ENCODE data around the gene PACSIN3.

The PACSIN3 gene

DNA sequence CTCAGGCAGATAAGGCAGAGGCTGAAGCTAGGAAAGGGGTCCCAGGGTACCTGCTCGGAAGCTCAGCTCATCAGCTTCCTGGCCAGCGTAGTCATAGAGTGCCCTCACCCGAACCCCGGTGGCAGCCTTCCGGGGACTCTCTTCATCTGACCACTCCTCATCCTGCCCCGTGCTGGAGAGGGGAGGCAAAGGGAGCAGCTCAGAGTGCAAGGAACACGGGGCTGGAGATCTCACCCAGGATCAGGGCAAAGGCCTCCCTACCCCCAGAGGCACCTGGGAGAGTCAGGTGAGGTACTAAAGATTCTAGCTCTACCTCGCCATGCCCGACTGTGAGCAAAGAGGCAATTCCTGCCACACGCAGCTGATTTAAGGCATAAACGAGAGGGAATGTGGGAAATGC is 7.9 kb downstream of the PACSIN3 start:
- intact Hi-C loops (cut with DNase I) = no loop called here
- peak in 1 of 10 donors; percentile 70 for DNase-seq

DNA sequence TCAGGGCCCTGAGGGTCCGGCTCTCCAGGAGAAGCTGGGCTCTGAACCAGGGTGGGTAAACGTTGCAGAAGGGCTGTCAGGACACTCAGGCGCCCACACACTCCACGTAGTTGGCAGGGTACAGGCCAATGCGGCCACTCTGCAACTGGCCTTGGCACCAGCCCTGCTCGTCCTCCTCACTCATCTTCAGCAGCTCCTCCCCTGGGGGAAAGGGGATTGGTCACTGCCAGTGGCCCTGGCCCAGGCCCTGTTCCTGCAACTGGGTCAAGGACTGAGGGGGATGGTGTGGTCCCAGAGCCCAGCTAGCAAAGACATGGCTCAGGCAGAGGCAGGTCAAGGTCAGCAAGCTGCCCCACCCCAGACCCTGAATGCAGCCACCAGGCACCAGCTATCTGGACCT is 8.4 kb downstream of the PACSIN3 start:
- intact Hi-C loops (cut with DNase I) = loop anchor here (1.0 to 2.0 kb wide), 4 partner anchors 37 to 177 kb away; partner anchors contain the start of genes ACP2 and DDB2
- DNase-seq = peak in 1 of 10 donors; percentile 88

DNA sequence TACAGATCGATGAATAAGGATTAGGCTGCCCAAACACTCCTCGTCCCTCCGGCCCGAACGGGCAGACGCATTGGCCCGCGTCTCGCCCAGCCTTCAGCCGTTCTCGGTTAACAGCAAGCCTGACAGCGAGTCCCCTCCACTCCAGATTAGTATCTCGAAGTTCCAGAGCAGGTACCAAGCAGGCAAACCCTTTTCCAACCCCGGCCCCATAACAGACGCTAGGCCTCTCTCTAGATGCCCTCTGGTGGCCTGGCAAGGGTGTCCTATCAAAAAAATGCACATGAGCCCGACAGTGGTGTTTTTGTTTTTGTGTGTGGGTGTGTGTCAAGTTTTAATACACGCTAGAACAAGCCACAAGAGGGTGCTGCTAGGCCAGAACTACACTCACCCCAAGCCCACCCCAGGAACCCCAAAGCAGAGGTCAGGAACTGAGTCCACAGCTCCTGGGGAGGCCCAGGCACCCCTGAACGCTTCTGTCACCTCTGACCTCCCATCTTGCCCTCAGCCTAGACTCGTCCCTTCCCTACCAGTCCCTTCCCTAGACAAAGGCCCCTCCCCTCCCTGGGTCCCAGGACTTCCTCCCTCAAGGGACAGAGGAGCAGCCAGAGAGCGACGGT is 8.9 kb downstream of the PACSIN3 start:
- DNase-seq = peak in 8 of 10 donors; percentile 49 to 93 (median 72)
- intact Hi-C loops (cut with DNase I) = loop anchor here (1.0 to 2.0 kb wide), 4 partner anchors 37 to 178 kb away; partner anchors contain the start of genes ACP2 and DDB2

DNA sequence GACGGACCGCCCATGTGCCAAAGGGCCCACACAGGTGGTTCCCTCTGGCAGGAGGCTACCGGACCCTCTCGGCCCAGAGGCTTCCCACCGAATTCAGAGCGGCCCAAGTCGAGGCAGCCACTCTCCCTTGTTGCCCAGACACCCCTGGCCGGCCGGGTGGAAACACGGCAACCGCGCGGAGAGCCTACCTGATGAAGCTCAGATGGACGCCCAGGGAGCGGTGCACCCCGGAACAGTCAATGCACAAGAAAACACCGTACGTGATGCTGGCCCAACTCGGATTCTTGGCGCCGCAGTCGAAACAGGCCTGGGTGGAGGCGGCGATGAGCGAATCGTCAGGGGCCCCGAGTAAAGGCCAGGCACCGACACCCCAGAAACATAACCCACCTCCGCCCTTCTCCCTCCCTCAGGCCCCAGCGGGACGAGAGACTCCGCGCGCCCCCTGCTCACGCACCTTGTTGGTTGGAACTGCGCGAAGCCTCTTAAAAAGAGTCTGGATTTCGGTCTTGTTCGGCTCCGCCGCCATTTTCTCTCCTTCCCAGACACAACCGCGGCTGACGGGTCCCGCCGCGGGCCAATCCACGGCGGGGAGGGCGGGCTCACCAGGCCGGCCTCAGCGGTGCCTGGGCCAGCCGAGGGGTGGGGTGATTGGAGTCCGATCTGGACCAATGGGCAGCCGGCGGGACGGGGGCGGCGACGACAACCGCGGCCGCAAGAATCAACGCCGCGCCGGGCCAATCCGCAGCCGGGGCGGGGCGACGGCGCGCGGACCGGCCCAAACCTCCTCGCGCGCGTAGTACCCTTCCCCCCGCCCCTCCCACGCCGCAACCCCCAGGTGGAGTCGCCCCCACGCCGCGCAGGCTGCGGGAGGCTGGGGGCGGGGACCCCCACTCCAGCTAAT is 9.7 kb downstream of the PACSIN3 start, which contains the start of gene ARFGAP2:
ARFGAP2 (minus strand) TSS at position 552 of the 901 bp plus-strand sequence; CDS start at position 526, 26 bp downstream.
- peak; percentile 94 to 100 (median 98) for DNase-seq
- intact Hi-C loops (cut with DNase I) = loop anchor here (1.0 to 2.0 kb wide), 4 partner anchors 38 to 179 kb away; partner anchors contain the start of genes ACP2 and DDB2

DNA sequence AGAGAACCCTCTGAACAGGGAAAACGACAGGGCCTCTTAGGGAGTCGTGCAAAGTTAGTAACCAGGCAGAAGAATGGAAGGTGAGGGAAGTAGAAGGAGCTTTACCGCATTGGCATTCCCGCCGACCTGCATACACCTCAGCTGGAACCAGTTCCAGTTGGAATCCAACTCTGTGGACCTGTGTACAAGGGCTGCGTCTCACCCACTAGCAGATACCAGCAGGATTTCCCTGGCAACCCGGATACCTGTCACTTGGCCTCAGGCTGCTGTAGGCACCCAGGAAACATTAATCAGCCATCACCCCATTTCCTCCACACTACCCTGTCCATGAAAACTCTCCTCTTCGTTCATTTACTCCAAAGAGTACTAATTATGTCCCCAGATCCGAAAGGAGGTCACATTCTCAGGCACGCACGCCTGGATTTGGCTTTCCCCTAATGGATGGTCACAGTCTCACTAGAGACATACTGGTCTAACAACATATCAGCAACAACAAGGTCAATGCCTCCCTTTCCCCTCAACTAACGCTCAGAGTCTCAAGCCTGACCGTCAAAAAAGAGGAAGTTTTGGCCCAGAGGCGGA is 10.4 kb downstream of the PACSIN3 start:
- no peak for DNase-seq
- intact Hi-C loops (cut with DNase I) = loop anchor here (2.0 kb wide), 2 partner anchors 39 to 73 kb away; partner anchors contain the start of genes ACP2 and DDB2

DNA sequence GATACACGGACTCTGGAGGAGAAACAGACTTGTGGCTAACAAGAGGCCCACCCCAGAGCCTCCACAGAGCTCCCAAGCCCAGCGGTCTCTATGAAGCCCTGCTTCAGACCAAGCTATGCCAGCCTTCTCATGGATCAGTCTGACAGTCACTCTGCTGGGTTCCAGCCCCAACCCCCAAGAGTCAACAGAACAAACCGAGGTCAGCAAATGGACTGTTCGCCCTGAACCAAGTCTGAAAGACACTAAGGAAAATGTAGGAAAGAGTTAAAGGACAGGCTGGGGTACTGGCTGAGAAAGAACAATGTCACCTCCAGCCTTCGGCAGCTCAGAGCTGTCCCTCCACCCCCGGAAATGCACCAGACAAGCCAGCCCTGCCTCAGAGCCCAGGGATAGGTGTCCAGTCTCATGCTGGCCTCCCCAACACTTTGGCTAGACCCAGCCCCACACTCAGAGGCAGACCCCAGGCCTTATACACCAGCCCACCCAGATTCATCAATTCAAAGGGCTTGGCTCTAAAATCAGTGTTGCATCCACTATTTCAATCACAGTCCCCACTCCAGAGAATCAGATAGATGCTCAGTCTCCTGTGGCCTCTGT is 13.4 kb downstream of the PACSIN3 start:
- DNase-seq = peak in 1 of 10 donors; percentile 55
- intact Hi-C loops (cut with DNase I) = no loop called here

DNA sequence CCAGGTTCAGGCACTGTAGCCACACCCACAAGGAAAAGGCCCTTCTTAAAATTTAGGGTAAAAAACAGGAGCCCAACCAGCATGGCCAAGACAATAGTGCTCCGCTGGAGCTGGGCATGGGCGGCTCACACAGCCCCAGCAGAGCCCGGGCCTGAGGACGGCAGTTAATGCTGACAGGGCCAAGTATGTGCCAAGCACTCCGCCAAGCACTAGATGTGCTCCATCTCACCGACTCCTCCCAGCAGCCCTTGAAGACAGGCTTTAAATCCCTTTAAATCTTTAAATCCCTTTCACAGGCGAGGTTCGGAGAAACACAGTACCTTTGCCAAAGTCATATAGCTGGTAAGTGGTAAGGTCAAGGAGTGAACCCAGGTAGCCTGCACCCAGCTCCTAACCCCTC is 14.4 kb downstream of the PACSIN3 start:
- DNase-seq = peak in 2 of 10 donors; percentile 20 to 80
- intact Hi-C loops (cut with DNase I) = no loop called here

DNA sequence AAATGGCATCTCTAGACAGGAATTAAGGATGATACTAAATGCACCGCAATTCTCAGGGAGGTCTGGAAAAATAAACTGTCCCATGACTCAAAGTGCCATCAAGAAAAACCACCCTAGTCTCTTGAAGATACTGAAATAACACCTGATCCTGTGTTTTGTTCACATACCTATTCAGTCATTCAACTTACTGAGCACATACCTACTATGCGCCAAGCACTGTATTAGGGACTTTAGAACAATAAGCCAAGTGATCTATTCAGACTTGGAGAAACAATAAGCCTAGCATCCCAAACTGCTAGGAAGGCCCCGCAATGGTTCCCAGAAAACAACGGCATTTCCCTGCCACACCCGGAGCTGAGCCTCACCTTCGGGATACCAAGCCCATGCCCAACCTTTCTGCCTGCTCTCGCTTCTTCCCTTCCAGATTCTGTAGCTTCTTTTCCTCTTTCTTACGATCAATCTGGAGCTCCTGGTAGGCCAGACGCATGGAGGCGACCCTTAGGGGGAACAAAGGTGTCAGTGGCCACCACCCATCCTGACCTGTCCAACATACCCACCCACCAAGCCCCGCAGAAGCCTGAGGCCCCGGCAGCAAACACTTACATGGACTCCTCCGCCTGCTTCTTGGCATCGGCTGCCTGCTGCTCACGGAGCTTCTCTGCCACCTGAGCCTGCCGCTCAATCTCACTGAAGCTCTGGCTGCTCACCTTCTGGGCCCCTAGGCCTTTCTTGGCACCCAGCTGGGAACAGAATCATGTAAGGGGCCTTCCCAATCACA is 15.0 kb downstream of the PACSIN3 start:
- peak in 3 of 10 donors; percentile 8 to 71 (median 40) for DNase-seq
- intact Hi-C loops (cut with DNase I) = no loop called here

DNA sequence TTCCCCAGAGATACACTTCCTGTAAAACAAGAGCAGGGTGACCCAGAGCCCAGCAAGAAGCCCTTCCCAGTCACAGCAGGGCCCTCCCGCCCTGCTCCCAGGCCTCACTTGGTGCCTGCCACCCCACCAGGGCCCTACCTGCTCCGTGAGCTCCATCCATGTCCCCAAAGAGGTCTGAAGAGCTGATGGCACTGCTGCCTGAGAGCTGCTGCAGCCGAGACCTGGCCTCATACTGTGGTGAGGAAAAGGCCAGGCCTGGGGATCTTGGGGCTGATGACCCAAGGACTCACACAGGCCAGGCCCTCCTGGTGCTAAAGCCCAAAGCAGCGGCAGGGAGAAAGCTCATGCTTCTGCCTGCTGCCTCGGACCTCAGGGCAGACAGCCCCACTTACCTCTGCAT is 19.9 kb downstream of the PACSIN3 start:
- intact Hi-C loops (cut with DNase I) = no loop called here
- peak in 3 of 10 donors; percentile 32 to 55 (median 53) for DNase-seq

DNA sequence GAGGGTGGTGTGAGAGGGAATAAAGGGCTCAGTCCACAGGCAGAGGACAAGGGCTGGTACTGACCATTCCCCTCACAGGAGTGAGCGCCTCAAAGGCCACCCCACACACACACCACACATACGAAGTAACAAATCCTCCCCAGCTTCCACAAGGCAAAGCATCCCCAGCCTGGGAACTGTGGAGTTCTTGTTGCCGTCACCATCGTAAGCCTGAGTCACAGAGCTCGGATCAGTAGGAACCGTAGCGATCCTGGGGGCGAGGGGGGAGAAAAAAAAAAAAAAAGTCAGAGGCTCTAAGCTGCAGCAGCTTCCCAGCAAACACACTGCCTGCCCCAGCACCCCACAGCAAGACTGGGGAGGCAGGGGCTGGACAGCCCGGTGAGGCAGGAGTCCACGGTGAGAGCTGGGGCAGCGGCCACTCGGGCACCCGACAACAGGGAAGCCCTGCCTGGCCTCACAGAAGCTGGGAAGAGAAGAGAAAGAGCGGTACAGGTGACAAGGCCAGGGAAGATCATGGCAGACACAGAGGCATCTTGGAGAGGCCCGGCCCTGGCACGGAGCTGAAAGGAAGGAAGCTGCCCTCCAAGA is 20.9 kb downstream of the PACSIN3 start:
- intact Hi-C loops (cut with DNase I) = no loop called here
- DNase-seq = peak in 4 of 10 donors; percentile 7 to 76 (median 66)

DNA sequence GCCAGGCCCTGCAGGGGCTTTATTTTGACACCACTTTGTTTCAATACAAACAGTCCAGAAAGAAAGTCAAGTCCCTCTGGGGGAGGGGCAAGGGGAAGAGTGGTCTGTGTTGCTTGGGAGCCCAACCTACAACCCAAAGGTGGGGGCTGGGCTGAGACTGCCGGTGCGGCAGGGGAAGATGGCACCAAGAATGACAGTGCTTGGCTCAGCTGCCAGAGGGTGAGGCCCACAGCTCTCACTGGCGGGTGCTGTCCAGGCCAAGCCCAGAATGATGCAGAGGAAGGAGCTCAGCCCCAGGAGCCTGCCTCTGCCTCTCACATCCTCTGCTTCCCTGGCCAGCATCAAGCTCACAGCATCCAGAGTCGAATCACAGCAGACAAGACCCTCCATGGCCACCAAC is 21.9 kb downstream of the PACSIN3 start:
- DNase-seq = peak in 3 of 10 donors; percentile 60 to 73 (median 71)
- intact Hi-C loops (cut with DNase I) = no loop called here

DNA sequence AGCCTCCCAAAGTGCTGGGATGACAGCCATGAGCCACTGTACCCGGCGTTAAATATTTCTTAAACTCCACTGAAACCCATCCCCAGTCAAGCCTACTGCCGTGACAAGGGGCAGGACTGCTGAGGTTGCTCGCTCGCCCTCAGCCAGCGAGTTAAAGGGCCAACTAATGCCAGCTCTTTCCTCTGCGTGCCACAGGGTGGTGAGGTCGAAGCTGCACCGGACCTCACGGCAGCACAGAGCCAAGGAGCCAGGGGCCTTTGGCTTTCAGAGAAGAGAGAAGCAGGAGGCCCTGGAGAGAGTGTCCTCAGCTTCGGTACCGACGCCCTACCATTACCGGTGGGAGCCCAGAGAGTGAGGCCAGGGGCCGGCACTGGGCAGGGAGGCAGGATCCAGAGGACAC is 22.3 kb downstream of the PACSIN3 start:
- intact Hi-C loops (cut with DNase I) = no loop called here
- peak in 2 of 10 donors; percentile 58 to 79 for DNase-seq

DNA sequence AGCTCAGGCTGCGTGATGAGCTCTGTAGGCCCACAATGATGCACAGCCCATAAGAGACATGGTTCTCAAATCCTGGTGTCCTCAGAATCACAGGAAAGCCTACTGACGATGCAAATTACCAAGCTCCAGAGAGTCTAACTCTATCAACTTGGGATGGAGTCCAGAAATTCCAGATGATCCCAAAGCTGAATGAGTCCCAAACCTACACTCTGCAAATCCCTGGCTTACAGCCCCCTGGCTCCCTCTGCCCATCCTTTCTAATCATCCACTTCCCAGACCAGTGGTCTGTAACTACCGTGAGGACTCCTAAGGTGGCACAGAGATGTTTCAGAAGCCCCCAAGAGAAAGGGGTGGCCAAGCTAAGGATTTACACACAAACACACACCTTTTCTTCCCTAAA is 23.0 kb downstream of the PACSIN3 start:
- DNase-seq = peak in 2 of 10 donors; percentile 2 to 66
- intact Hi-C loops (cut with DNase I) = no loop called here

DNA sequence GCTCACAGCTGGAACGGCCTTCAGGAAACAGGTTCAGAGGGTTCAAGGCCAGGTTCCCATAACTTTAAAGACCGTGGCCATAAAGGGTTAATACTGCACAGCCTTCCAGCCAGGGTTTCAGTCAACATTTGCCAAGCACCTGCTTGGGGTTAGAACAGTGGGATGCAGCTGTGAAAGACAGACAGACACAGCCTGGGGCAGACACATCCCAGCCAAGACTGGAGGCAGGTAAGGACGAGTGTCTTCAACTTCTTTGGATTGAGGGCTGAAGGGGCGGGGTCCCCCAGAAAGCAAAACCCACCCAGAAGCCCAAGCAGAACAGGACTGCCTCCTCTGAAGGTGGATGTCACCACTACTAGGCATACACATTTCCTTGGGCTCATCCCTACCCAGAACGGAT is 23.8 kb downstream of the PACSIN3 start:
- intact Hi-C loops (cut with DNase I) = no loop called here
- peak in 1 of 10 donors; percentile 56 for DNase-seq

DNA sequence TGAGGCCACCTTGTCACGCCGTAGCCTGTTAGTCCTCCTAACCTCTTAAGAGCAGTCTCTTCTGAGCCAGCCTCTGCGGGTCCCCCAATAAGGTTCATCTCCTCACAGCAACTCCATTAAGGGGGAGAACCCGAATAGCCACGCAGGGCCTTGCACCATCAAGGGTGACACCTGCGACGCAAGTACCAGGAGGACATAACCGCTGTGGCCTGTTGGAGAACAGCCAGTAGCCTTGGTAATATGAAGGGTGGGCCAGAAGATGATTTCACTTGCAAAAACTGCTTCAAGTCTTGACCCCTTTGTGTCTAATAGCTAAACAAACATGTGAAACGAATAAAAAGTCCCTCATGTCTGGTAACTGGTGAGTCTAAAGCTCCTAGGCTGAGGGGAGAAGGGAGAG is 24.3 kb downstream of the PACSIN3 start:
- DNase-seq = no peak
- intact Hi-C loops (cut with DNase I) = loop anchor here (2.0 kb wide), 1 partner anchor 273 kb away; no protein-coding TSS in a partner anchor

DNA sequence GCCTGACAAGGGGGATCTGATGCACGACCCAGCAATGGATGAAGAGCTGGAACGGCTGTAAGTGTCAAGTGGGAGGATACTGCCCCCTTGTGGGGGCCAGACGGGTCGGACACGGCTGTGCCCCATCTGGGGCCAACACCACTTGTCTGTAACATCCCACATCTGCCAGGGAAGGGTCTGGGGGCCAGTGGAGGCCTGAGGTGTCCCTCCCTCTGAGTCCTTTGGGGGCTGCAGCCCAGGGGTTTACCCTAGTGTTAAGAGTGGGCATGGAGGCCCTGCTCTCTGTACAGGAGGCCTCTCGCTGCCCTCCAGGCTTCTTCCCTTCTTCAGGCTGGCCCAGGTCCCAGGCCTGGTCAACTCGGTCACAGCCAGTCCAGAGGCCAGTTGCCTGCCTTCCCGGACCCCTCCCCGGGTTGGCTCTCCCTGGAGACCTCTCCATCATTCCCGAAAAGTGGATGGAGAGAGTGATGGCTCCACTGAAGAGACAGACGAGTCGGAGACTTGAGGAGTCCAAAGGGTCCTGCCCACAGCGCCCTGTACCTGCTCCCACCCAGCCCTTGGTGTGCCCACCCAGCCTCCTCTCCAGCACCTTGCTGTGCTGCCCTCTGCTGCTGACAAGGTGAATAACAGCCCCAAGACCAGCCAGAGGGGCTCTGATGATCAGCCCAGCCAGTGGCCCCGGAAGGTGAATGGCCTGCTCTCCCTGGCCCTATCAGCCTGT is 24.9 kb downstream of the PACSIN3 start:
- intact Hi-C loops (cut with DNase I) = loop anchor here (2.0 kb wide), 1 partner anchor 272 kb away; no protein-coding TSS in a partner anchor
- peak in 7 of 10 donors; percentile 57 to 94 (median 75) for DNase-seq

DNA sequence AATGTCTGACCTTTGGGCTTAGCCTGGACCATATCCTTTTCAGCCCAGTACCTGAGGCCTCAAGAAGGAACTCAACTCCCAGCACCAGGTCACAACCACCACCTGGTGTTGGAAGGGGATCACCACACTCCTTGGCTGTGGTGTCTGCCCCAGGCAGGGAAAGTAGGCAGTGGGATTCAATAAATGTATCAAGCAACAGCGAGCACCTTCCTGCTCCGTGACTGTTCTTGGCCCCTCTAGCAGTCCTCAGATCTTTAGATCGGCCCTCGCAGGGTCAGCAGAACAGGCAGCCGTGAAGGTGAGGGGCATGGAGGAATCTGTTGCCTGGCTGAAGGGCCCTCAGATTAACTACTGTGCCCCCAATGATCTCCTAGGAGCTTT is 25.5 kb downstream of the PACSIN3 start:
- intact Hi-C loops (cut with DNase I) = loop anchor here (2.0 kb wide), 1 partner anchor 272 kb away; no protein-coding TSS in a partner anchor
- no peak for DNase-seq

DNA sequence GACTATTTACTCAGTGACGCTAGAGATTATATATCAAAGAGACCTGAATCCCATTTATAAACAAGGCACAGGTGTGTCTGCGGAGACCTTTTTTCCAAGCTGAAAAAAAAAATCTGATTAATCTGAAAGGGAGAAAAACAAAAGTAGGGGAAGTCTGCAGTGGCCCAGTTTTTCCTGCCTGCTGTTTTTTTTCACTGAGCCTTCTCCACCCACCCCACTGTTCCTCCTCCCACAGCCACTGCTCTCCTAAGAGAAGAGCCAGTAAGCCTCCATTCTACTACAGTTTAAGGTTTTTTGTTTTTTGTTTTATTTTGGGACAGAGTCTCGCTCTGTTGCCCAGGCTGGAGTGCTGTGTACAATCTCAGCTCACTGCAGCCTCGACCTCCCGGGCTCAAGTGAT is 28.0 kb downstream of the PACSIN3 start:
- intact Hi-C loops (cut with DNase I) = no loop called here
- peak in 1 of 10 donors; percentile 83 for DNase-seq

All from posterior cingulate gyrus (tissue), 11 donors.